BE2C (cell line): ENCODE results near the gene SLC50A1.

Experiments
- DNase-seq: peaks from one replicate; pipeline ENCODE4 v3.0.0-alpha.2; 2020
- H3K27me3 ChIP-seq: fragments of 250-450 bp; sonication (Bioruptor Pico); 2 replicates; pipeline ENCODE4 v1.5.1; 2020; ENCODE audit warnings: mild to moderate bottlenecking
- H3K36me3 ChIP-seq: fragments of 250-450 bp; sonication (Bioruptor Pico); 2 replicates; pipeline ENCODE4 v1.5.1; 2020; ENCODE audit warnings: mild to moderate bottlenecking
- H3K4me1 ChIP-seq: fragments of 250-450 bp; sonication (Bioruptor Pico); 2 replicates; pipeline ENCODE4 v1.5.1; 2020
- H3K4me3 ChIP-seq: 2 replicates; pipeline ENCODE4 v1.5.1; 2011; ENCODE audit warnings: low read depth, low read length
- H3K9me3 ChIP-seq: fragments of 250-450 bp; sonication (Bioruptor Pico); 2 replicates; pipeline ENCODE4 v1.5.1; 2020
- CTCF ChIP-seq: IDR thresholded peaks from 2 replicates; pipeline ENCODE4 v1.5.1; 2012; ENCODE audit warnings: mild to moderate bottlenecking, low read depth, low read length

Gene SLC50A1

DNA sequence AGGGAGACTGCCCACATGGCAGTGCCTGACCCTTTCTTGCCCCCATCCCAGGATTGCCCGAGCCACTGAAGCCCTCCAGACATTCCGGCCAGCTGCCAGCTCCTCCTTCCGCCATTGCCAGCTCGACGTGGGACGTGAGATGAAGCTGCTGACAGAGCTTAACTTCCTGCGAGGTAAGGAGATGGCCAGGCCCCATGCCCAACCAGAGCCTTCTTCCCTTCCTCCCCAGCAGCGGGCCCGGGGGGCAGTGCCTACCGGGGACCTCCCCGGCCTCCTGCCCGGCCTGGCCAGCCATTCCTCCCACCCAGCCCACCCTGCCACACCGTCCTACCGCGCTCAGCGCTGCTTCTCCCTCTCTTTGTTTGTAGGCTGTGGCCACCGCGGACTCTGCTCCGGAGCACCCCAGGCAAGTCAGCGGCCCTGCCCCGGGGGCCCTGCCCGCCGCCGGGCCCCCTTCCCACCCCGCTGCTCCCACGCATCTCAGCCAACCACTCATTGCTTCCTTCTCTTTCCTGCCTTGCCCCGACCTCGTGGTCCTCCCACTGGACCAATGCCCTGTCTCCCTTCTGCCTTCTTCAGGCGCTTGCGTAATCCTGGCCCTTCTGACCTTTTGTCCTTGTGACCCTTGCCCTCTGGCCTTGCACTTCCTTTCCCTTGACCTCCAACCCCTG is 42.9 kb downstream of the SLC50A1 start:
- TF ChIP-seq CTCF = no peak
- H3K36me3 ChIP-seq = peaks cover 40% of the 10 kb centered on the region
- H3K4me1 ChIP-seq = peaks cover 14% of the 10 kb centered on the region

GRCh38 chr1:155179112-155180031 is 43.7 kb downstream of the SLC50A1 start:
- TF ChIP-seq CTCF = no peak
- Histone ChIP-seq H3K4me3 (no peak overlapping the region), H3K27me3 (no peaks in the 10 kb centered on the region), H3K4me1 (peaks cover 14% of the 10 kb centered on the region), H3K9me3 (no peaks in the 10 kb centered on the region), H3K36me3 (peaks cover 43% of the 10 kb centered on the region)
- DNase-seq = no peak

More for the DNA sequence above, 42.9 kb downstream of the SLC50A1 start:
- H3K4me3 ChIP-seq = no peak overlapping the region
- H3K27me3 ChIP-seq = no peaks in the 10 kb centered on the region
- no peak for DNase-seq
- H3K9me3 ChIP-seq = no peaks in the 10 kb centered on the region

DNA sequence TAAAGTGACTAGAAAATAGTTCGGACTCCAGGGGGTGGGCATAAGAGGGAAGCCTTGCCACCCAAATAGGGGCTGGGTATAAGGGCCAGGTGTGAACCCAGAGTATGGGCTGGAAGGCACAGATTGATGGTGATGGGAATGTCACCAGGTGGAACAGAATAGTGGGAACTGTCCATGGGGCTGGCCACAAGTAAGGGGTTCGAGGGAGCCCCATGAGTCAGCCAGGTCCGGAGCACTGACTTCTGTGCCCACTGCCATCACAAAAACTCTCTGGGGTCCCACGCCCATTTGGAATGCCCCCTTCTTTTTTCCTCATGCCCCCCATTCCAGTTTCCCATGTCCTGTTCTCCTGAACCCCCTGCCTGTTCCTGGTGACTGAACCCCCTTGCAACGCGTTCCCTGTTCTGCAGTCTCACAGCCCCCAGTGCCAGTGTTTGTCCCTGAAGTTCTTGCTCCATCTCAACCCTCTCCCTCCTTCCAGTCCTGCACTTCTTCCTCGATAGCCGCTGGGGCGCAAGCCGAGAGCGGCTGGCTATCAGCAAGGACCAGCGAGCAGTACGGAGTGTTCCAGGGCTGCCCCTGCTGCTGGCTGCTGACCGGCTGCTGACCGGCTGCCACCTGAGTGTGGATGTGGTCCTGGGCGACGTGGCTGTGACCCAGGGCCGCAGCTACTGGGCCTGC is 45.9 kb downstream of the SLC50A1 start:
- no peaks in the 10 kb centered on the region for H3K9me3 ChIP-seq
- H3K36me3 ChIP-seq = peaks cover 43% of the 10 kb centered on the region
- no peak for TF ChIP-seq CTCF
- no peak overlapping the region for H3K4me3 ChIP-seq
- no peak for DNase-seq
- H3K4me1 ChIP-seq = peaks cover 13% of the 10 kb centered on the region
- H3K27me3 ChIP-seq = no peaks in the 10 kb centered on the region

DNA sequence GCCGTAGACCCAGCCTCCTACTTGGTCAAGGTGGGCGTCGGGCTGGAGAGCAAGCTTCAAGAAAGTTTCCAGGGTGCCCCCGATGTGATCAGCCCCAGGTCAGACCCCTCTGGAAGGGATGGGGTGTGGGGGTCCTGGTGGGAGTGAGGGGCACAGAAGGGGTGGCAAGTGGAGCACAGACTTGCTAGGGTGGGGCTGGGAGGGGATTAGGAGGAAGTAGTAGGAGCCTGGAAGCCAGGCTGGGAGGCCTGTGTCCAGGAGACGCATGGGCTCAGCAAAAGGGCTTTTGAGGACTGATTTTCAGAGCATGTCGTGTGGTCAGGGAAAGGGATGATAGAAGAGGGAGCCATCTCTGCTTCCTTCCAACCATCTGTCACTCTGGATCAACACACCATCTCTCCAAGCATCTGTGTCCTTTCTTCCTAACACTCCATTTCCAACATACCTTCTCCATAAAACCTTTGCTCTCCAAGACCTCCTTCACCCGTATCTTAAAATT is 46.4 kb downstream of the SLC50A1 start:
- Histone ChIP-seq H3K36me3 (peaks cover 37% of the 10 kb centered on the region), H3K4me1 (peaks cover 13% of the 10 kb centered on the region), H3K27me3 (no peaks in the 10 kb centered on the region), H3K4me3 (no peak overlapping the region), H3K9me3 (no peaks in the 10 kb centered on the region)
- DNase-seq = no peak
- no peak for TF ChIP-seq CTCF

GRCh38 chr1:155183775-155184221 is 48.1 kb downstream of the SLC50A1 start:
- DNase-seq = no peak
- H3K36me3 ChIP-seq = peaks cover 24% of the 10 kb centered on the region
- no peaks in the 10 kb centered on the region for H3K9me3 ChIP-seq
- H3K27me3 ChIP-seq = no peaks in the 10 kb centered on the region
- no peak for TF ChIP-seq CTCF
- no peak overlapping the region for H3K4me3 ChIP-seq
- H3K4me1 ChIP-seq = peaks cover 13% of the 10 kb centered on the region
